Adrenal gland (tissue), 12 donors: ENCODE results near the gene PLCH2. TPM values are rescaled to one million over a fixed set of nuclear protein-coding genes. Genes with fewer than 3 reads are reported as not detected.

Source experiments
- DNase-seq, 7 donors: peaks; one replicate each; pipeline ENCODE4 v3.0.0-alpha.2; 2019 to 2020
- H3K27ac ChIP-seq, 5 donors: fragments of 200-600 bp; sonication (generic) in 4 of 5; 1 replicate in 3 of 5; 2 replicates in 2 of 5; pipeline versions ENCODE4 v1.5.1 to v1.8.0; 2016 to 2020; ENCODE audit warnings: mild to moderate bottlenecking in 1 of 5
- H3K27me3 ChIP-seq: fragments of 200-600 bp; 2 replicates; pipeline ENCODE4 v1.8.0; 2021
- H3K36me3 ChIP-seq, 2 donors: fragments of 200-600 bp; replicated peaks in 1 of 2; 1 replicate in 1 of 2; 2 replicates in 1 of 2; pipeline versions ENCODE4 v1.5.1 to v1.8.0; 2018 to 2022
- H3K4me1 ChIP-seq, 2 donors: fragments of 200-600 bp; replicated peaks in 1 of 2; 1 replicate in 1 of 2; 2 replicates in 1 of 2; pipeline versions ENCODE4 v1.5.1 to v1.8.0; 2018 to 2021
- H3K4me3 ChIP-seq, 4 donors: fragments of 200-600 bp; sonication (generic) in 3 of 4; one replicate each; pipeline ENCODE4 v1.5.1; 2016 to 2018
- H3K9me3 ChIP-seq, 3 donors: fragments of 200-600 bp; sonication (generic) in 1 of 3; replicated peaks in 1 of 3; 1 replicate in 2 of 3; 2 replicates in 1 of 3; pipeline versions ENCODE4 v1.5.1 to v1.8.0; 2016 to 2021
- CTCF ChIP-seq, 6 experiments: fragments of 450-650 bp in 4 of 6; fragments of 200-600 bp in 2 of 6; sonication (generic) in 1 of 6; IDR thresholded peaks; 1 replicate in 5 of 6; 2 replicates in 1 of 6; pipeline versions ENCODE4 v1.5.1 to v1.8.0; 2016 to 2021; ENCODE audit warnings: antibody characterized with exemption in 6 of 6, mild to moderate bottlenecking in 2 of 6, moderate library complexity in 1 of 6
- POLR2A ChIP-seq, 2 donors: fragments of 450-650 bp; IDR thresholded peaks; one replicate each; pipeline ENCODE4 v1.6.1; 2017; ENCODE audit warnings: antibody characterized with exemption in 2 of 2, mild to moderate bottlenecking in 2 of 2, moderate library complexity in 1 of 2
- WGBS, 4 donors: extraction: QIAGEN DNeasy Blood & Tissue Kit in 2 of 4; methylation state at CpG; one replicate each; pipeline versions ENCODE4 v1.1.5 to v1.1.7; 2013 to 2017; 5-methylcytosine and 5-hydroxymethylcytosine counted together
- intact Hi-C, 2 donors: fragments of 100-400 bp; cut with DNase I; formaldehyde crosslinking; loops; one replicate each; pipeline versions ENCODE4 v1.14.1 to v1.15.0; 2022 to 2023
- polyA plus RNA-seq, 3 donors: library from polyadenylated mRNA; stranded (reverse); fragments of 200-250 nt in 2 of 3; fragments of 350-450 nt in 1 of 3; fragmentation: Illumina TruSeq in 1 of 3; extraction: RNeasy Lipid Tissue Mini Kit (QIAGEN cat#74804) in 1 of 3; gene quantifications; one replicate each; pipeline ENCODE4 v1.2.3, GENCODE V29; 2013 to 2014
- total RNA-seq, 9 donors: library from RNA; depleted of rRNA in 4 of 9; stranded (reverse); fragments of >200 nt in 4 of 9; fragments of 120-200 nt in 1 of 9; fragmentation: NEBNext Ultra II Directional in 1 of 9; extraction: Animal tissue kit (Norgen Biotek cat#: 25700) in 1 of 9; gene quantifications; one replicate each; pipeline versions ENCODE4 v1.1.0 to v1.2.4, GENCODE V29; 2013 to 2023
- donor health status: healthy with polysubstance abuse.
- donor health status: Bipolar disorder and iron deficiency.
- donor health status: DM: yes; HTN: yes; CAD: no.
- donor health status: DM: no; HTN: no; CAD: no.
- donor health status: DM: no; HTN: no; CAD: no.
- donor health status: DM: yes; HTN: yes; CAD: no.

The PLCH2 gene
- total and polyA plus RNA-seq, 12 donors, result 0.22 to 66.3 (median 2.2) TPM; not detected in 1

GRCh38 chr1:2452932-2453315 is 23.2 kb upstream of the PLCH2 start:
- WGBS, 4 donors, result 71 to 75% (median 71%) methylated on average over 7 to 19 of the region's 19 CpGs
- H3K4me3 ChIP-seq, result no peak overlapping the region
- peaks cover 21% of the 10 kb centered on the region for H3K27me3 ChIP-seq
- H3K36me3 ChIP-seq, result no peaks in the 10 kb centered on the region
- H3K4me1 ChIP-seq, result no peaks in the 10 kb centered on the region
- H3K27ac ChIP-seq, result no peak overlapping the region
- no peaks in the 10 kb centered on the region for H3K9me3 ChIP-seq
- TF ChIP-seq POLR2A (IDR thresholded peaks at IDR 0.05), result no peak
- no peak for TF ChIP-seq CTCF (IDR thresholded peaks at IDR 0.05)
- no peak for DNase-seq
- intact Hi-C loops, result no loop called here

GRCh38 chr1:2454227-2454626 is 21.9 kb upstream of the PLCH2 start:
- Histone ChIP-seq H3K27ac (no peak overlapping the region), H3K27me3 (peaks cover 21% of the 10 kb centered on the region), H3K9me3 (no peaks in the 10 kb centered on the region), H3K36me3 (no peaks in the 10 kb centered on the region), H3K4me1 (no peaks in the 10 kb centered on the region), H3K4me3 (no peak overlapping the region)
- 60 to 82% (median 78%) methylated on average over 2 to 10 of the region's 10 CpGs for WGBS, 4 donors
- intact Hi-C loops, result no loop called here
- no peak for DNase-seq
- TF ChIP-seq POLR2A (IDR thresholded peaks at IDR 0.05) (no peak), CTCF (IDR thresholded peaks at IDR 0.05) (no peak)

- peaks cover 21% of the 10 kb centered on the region for H3K27me3 ChIP-seq
- no peak overlapping the region for H3K27ac ChIP-seq
These were observed 20.3 kb upstream of the PLCH2 start for GRCh38 chr1:2455757-2456156.

GRCh38 chr1:2457444-2457843 is 18.6 kb upstream of the PLCH2 start:
- Histone ChIP-seq H3K27ac (no peak overlapping the region), H3K4me3 (no peak overlapping the region), H3K36me3 (no peaks in the 10 kb centered on the region), H3K27me3 (peaks cover 19% of the 10 kb centered on the region), H3K9me3 (no peaks in the 10 kb centered on the region), H3K4me1 (peaks cover 7 to 18% of the 10 kb centered on the region in 2 donors)
- intact Hi-C loops, result no loop called here
- DNase-seq, result no peak
- TF ChIP-seq CTCF (IDR thresholded peaks at IDR 0.05) (no peak), POLR2A (IDR thresholded peaks at IDR 0.05) (no peak)
- 64 to 87% (median 80%) methylated on average over 7 to 17 of the region's 17 CpGs for WGBS, 4 donors

More at GRCh38 chr1:2455757-2456156, 20.3 kb upstream of the PLCH2 start:
- no peak for DNase-seq
- WGBS, 4 donors, result 69 to 82% (median 72%) methylated on average over 11 to 21 of the region's 21 CpGs
- Histone ChIP-seq H3K4me1 (peaks cover 2 to 10% of the 10 kb centered on the region in 2 donors), H3K9me3 (no peaks in the 10 kb centered on the region), H3K36me3 (no peaks in the 10 kb centered on the region), H3K4me3 (no peak overlapping the region)
- intact Hi-C loops, result no loop called here
- no peak for TF ChIP-seq POLR2A (IDR thresholded peaks at IDR 0.05)
- TF ChIP-seq CTCF (IDR thresholded peaks at IDR 0.05), result no peak
